Measurements from ENCODE around the gene EGF.
"Not testable (repeated sequence)": the region's sequence is repeated elsewhere in the genome, so short reads cannot be mapped to it uniquely, and the experiment has no call there.

Gene EGF

DNA sequence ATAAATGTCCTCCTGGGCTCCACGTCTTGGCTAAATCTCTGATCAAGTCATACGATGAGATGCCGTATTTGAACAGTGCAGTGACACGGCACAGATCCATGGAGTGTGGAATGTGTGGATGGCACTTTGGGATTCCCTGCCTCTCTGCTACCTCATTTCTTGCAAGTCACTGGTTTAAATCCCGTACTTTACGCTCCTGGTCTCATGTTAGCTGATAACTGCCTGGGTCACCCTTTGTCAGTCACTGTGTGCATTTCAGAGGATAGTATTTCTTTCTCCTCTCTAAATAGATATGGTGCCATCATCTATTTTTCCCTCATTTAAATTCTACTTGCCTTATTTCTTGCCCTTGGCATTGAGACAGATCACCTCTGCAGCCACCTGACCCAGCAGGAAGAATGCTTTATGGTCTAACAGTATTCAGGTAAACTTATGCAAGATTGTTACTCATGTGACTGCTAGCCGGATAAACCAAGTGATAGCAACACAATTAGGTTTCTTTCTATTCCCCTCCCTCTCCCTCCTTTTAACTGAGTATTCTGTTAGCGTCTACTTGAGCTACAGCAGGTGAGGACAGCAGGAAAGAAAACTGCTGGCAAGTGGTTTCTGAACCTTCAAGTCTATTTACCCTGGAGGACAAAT lies 2.8 kb downstream of the EGF start:
- H3K27me3 ChIP-seq (ENCODE audit: insufficient read depth, low read length), result 0 out of 2 replicates have a peak, but pooled peaks cover 6% of the 10 kb centered on the region
- no peak overlapping the region for H2AFZ ChIP-seq (ENCODE audit: low read length, unreplicated experiment)
- no peaks in the 10 kb centered on the region for H3K79me2 ChIP-seq (ENCODE audit: control insufficient read depth, insufficient read depth, low read length, unreplicated experiment)
- no peak overlapping the region for H3K4me3 ChIP-seq (ENCODE audit: low read depth, low read length)
- no peaks in the 10 kb centered on the region for H3K36me3 ChIP-seq (ENCODE audit: insufficient read depth, low read length)
- no peaks in the 10 kb centered on the region for H3K4me1 ChIP-seq (ENCODE audit: control insufficient read depth, insufficient read depth, low read length, unreplicated experiment)
- H3K27ac ChIP-seq (ENCODE audit: low read depth, low read length), result no peak overlapping the region

DNA sequence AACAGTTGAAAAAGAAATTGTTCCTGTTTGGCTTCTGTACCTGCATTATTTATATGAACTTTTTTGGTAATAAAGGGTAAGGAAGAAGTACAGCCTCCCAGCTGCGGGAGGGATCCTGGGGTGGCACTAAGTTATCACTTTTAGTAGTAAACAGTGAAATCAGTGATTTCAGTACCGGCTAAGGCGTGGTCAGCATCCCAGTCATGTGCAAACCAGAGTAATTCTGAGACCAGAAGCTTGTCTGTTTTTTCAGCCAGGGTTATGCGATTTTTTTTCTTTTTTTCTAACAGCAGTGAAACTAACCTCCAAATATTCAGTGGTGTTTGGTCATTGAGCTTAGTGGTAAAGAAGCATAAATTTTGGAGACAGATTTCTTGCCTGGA lies 3.3 kb downstream of the EGF start:
- Histone ChIP-seq H3K27me3 (ENCODE audit: insufficient read depth, low read length) (0 out of 2 replicates have a peak, but pooled peaks cover 6% of the 10 kb centered on the region), H3K4me3 (ENCODE audit: low read depth, low read length) (no peak overlapping the region), H3K4me1 (ENCODE audit: control insufficient read depth, insufficient read depth, low read length, unreplicated experiment) (peaks cover under 1% of the 10 kb centered on the region), H2AFZ (ENCODE audit: low read length, unreplicated experiment) (no peak overlapping the region), H3K27ac (ENCODE audit: low read depth, low read length) (no peak overlapping the region), H3K36me3 (ENCODE audit: insufficient read depth, low read length) (no peaks in the 10 kb centered on the region), H3K79me2 (ENCODE audit: control insufficient read depth, insufficient read depth, low read length, unreplicated experiment) (no peaks in the 10 kb centered on the region)

DNA sequence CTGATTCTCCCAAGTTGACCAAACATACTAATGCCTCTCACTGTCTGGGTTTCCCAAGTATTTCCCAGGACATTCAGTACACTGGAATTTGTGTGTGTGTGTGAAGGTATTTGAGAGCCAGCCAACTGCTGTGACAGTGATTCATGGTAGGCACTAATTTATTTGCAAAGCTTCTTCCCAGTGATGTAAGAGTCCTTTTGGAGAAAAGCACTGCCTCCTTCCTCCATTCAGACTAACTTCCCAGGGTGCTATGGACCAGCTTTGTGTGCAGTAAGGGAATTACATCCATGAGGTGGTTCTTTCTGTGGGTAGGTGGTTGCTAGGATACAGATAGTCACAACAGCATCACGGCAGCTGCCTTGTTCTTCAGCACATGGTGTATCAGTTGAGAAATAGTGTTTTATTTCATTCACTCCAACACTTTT lies 8.7 kb downstream of the EGF start:
- Histone ChIP-seq H3K27ac (ENCODE audit: low read depth, low read length) (peak overlapping the region; percentile 53), H3K79me2 (ENCODE audit: control insufficient read depth, insufficient read depth, low read length, unreplicated experiment) (no peaks in the 10 kb centered on the region), H3K36me3 (ENCODE audit: insufficient read depth, low read length) (no peaks in the 10 kb centered on the region), H3K4me3 (ENCODE audit: low read depth, low read length) (no peak overlapping the region), H3K27me3 (ENCODE audit: insufficient read depth, low read length) (no peaks in the 10 kb centered on the region), H3K4me1 (ENCODE audit: control insufficient read depth, insufficient read depth, low read length, unreplicated experiment) (peaks cover 7% of the 10 kb centered on the region), H2AFZ (ENCODE audit: low read length, unreplicated experiment) (no peak overlapping the region)

DNA sequence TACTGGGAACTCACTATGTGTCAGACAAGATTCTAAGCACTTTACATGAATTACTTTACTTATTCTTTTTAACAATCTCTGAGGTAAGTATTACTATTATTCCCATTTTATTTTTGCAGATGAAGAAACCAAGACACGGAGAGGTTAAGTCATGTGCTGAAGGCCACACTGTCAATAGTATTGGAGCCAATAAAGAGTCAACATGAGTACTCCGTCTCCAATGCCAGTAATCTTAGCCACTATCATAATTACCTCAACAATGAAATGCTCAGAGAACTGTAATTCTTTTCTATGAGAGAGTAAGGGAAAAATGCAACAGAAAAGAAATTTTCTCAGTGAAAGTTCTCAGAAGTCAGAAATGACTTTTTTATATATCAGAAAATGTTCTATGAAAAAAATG lies 12.7 kb downstream of the EGF start:
- Histone ChIP-seq H2AFZ (ENCODE audit: low read length, unreplicated experiment) (no peak overlapping the region), H3K36me3 (ENCODE audit: insufficient read depth, low read length) (no peaks in the 10 kb centered on the region), H3K79me2 (ENCODE audit: control insufficient read depth, insufficient read depth, low read length, unreplicated experiment) (no peaks in the 10 kb centered on the region), H3K4me3 (ENCODE audit: low read depth, low read length) (no peak overlapping the region), H3K27ac (ENCODE audit: low read depth, low read length) (no peak overlapping the region), H3K4me1 (ENCODE audit: control insufficient read depth, insufficient read depth, low read length, unreplicated experiment) (peaks cover 7% of the 10 kb centered on the region), H3K27me3 (ENCODE audit: insufficient read depth, low read length) (no peaks in the 10 kb centered on the region)

DNA sequence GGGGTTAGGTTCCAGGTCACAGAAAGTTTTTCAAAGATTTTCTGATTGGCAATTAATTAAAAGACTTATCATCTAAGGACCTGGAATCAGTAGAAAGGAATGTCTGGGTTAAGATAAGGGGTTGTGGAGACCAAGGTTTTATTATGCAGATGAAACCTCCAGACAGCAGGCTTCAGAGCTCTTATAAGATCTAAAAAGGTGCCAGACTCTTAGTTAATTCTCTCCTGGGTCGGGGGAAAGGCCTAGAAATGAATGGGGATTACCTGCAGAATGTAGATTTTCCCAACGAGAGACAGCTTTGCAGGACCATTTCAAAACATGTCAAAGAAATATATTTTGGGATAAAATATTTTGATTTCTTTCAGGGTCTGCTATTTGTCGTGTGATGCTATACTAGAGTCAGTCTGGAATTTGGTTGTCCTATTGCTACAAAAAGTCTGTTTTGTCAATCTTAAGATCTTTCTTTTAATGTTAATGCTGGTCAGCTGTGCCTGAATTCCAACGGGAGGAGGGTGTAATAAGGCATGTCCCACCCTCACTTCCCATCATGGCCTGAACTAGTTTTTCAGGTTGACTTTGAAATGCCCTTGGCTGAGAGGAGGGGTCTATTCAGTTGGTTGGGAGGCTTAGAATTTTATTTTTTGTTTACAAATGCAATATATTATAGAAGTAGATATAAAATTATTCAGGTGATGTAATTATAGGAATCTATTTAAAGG lies 15.8 kb downstream of the EGF start:
- Histone ChIP-seq H2AFZ (ENCODE audit: low read length, unreplicated experiment) (no peak overlapping the region), H3K27ac (ENCODE audit: low read depth, low read length) (no peak overlapping the region), H3K79me2 (ENCODE audit: control insufficient read depth, insufficient read depth, low read length, unreplicated experiment) (no peaks in the 10 kb centered on the region), H3K4me3 (ENCODE audit: low read depth, low read length) (no peak overlapping the region), H3K36me3 (ENCODE audit: insufficient read depth, low read length) (no peaks in the 10 kb centered on the region), H3K27me3 (ENCODE audit: insufficient read depth, low read length) (no peaks in the 10 kb centered on the region), H3K4me1 (ENCODE audit: control insufficient read depth, insufficient read depth, low read length, unreplicated experiment) (no peaks in the 10 kb centered on the region)

DNA sequence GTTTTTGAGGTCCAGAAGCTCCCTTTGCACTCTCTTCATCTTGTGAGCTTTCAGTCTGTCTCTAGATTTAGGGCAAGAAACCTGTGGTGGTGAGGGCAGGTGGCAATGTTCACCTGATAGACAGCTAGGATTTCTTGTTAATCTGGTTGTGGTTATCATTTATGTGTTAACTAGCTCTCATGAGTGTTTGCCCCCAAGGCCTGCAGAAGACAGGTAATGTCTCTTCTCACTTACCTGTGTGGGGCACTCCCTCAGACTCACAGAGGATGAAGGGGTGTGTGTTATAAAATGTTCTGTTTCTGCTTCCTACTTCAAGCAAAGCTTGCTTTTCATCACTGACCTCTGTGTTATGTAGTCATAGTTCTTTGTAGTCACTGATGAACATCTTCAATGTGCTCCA lies 17.8 kb downstream of the EGF start:
- no peaks in the 10 kb centered on the region for H3K4me1 ChIP-seq (ENCODE audit: control insufficient read depth, insufficient read depth, low read length, unreplicated experiment)
- H3K79me2 ChIP-seq (ENCODE audit: control insufficient read depth, insufficient read depth, low read length, unreplicated experiment), result no peaks in the 10 kb centered on the region
- H3K4me3 ChIP-seq (ENCODE audit: low read depth, low read length), result no peak overlapping the region
- no peak overlapping the region for H2AFZ ChIP-seq (ENCODE audit: low read length, unreplicated experiment)
- H3K27ac ChIP-seq (ENCODE audit: low read depth, low read length), result no peak overlapping the region
- no peaks in the 10 kb centered on the region for H3K27me3 ChIP-seq (ENCODE audit: insufficient read depth, low read length)
- H3K36me3 ChIP-seq (ENCODE audit: insufficient read depth, low read length), result no peaks in the 10 kb centered on the region

DNA sequence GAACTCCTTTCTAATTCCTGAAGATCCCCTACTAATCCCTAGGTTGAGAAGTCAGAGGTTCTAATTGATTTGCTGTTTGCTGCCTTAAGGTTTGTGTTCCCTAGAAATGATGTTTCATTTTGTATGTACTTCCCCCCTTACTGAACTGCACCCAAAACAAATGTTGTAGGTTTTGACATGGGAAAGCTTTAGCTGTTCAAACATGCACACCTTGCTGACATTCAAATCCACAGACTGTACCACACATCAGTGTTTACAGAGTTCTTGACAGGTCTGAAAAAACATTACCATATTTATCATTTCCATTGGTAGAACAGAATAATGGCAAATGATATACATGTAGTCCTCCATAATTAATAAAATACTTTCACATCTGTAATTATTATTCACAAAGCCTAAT lies 18.2 kb downstream of the EGF start:
- no peak overlapping the region for H2AFZ ChIP-seq (ENCODE audit: low read length, unreplicated experiment)
- H3K27ac ChIP-seq (ENCODE audit: low read depth, low read length), result no peak overlapping the region

DNA sequence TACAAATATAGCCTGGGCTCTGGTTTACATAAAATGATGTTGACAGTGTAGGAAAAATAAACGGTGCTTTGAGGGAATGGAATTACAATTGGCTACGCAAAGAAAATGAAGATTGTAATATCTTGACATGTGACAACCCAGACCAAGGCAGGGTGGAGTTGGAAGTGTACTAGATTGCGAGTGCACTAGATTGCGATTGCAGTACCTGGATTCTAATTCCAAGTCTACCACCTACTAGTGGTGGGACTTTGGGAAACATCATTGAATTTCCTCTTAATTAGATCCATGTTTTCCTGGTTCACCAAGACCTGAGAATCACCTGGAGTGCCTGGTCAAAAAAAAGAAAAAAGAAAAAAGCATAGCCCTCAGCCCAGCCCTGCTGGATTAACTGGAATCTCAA lies 18.6 kb downstream of the EGF start:
- Histone ChIP-seq H3K79me2 (ENCODE audit: control insufficient read depth, insufficient read depth, low read length, unreplicated experiment) (no peaks in the 10 kb centered on the region), H3K27me3 (ENCODE audit: insufficient read depth, low read length) (no peaks in the 10 kb centered on the region), H2AFZ (ENCODE audit: low read length, unreplicated experiment) (no peak overlapping the region), H3K36me3 (ENCODE audit: insufficient read depth, low read length) (no peaks in the 10 kb centered on the region), H3K27ac (ENCODE audit: low read depth, low read length) (no peak overlapping the region), H3K4me3 (ENCODE audit: low read depth, low read length) (no peak overlapping the region), H3K4me1 (ENCODE audit: control insufficient read depth, insufficient read depth, low read length, unreplicated experiment) (no peaks in the 10 kb centered on the region)

More for the DNA sequence above, 18.2 kb downstream of the EGF start:
- no peaks in the 10 kb centered on the region for H3K36me3 ChIP-seq (ENCODE audit: insufficient read depth, low read length)
- no peaks in the 10 kb centered on the region for H3K4me1 ChIP-seq (ENCODE audit: control insufficient read depth, insufficient read depth, low read length, unreplicated experiment)
- no peaks in the 10 kb centered on the region for H3K79me2 ChIP-seq (ENCODE audit: control insufficient read depth, insufficient read depth, low read length, unreplicated experiment)
- no peak overlapping the region for H3K4me3 ChIP-seq (ENCODE audit: low read depth, low read length)
- H3K27me3 ChIP-seq (ENCODE audit: insufficient read depth, low read length), result no peaks in the 10 kb centered on the region

DNA sequence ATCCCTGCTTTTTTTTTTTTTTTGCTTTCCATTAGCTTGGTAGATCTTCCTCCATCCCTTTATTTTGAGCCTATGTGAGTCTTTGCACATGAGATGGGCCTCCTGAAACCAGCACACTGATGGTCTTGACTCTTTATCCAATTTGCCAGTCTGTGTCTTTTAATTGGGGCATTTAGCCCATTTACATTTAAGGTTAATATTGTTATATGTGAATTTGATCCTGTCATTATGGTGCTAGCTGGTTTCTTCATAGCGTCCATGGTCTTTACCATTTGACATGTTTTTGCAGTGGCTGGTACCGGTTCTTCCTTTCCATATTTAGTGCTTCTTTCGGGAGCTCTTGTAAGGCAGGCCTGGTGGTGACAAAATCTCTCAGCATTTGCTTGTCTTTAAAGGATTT lies 24.7 kb downstream of the EGF start:
- not testable (repeated sequence) for H3K79me2 ChIP-seq (ENCODE audit: control insufficient read depth, insufficient read depth, low read length, unreplicated experiment); H3K4me1 ChIP-seq (ENCODE audit: control insufficient read depth, insufficient read depth, low read length, unreplicated experiment); H3K36me3 ChIP-seq (ENCODE audit: insufficient read depth, low read length); H3K27ac ChIP-seq (ENCODE audit: low read depth, low read length); H3K27me3 ChIP-seq (ENCODE audit: insufficient read depth, low read length); H2AFZ ChIP-seq (ENCODE audit: low read length, unreplicated experiment); H3K4me3 ChIP-seq (ENCODE audit: low read depth, low read length)

DNA sequence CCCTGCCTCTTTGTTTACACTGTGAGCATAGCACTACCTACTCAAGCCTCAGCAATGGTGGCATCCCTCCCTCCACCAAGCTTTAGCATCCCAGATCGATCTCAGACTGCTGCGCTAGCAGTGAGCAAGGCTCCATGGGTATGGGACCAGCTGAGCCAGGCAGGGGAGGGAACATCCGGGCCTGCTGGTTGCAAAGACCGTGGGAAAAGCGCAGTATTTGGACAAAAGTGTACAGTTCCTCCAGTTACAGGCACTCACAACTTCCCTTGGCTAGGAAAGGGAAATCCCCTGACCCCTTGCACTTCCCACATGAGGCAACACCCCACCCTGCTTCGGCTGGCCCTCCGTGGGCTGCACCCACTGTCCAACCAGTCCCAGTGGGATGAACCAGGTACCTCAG lies 26.5 kb downstream of the EGF start:
- Histone ChIP-seq H2AFZ (ENCODE audit: low read length, unreplicated experiment) (no peak overlapping the region), H3K36me3 (ENCODE audit: insufficient read depth, low read length) (no peaks in the 10 kb centered on the region), H3K4me1 (ENCODE audit: control insufficient read depth, insufficient read depth, low read length, unreplicated experiment) (no peaks in the 10 kb centered on the region), H3K27ac (ENCODE audit: low read depth, low read length) (no peak overlapping the region), H3K4me3 (ENCODE audit: low read depth, low read length) (no peak overlapping the region), H3K27me3 (ENCODE audit: insufficient read depth, low read length) (no peaks in the 10 kb centered on the region), H3K79me2 (ENCODE audit: control insufficient read depth, insufficient read depth, low read length, unreplicated experiment) (no peaks in the 10 kb centered on the region)

DNA sequence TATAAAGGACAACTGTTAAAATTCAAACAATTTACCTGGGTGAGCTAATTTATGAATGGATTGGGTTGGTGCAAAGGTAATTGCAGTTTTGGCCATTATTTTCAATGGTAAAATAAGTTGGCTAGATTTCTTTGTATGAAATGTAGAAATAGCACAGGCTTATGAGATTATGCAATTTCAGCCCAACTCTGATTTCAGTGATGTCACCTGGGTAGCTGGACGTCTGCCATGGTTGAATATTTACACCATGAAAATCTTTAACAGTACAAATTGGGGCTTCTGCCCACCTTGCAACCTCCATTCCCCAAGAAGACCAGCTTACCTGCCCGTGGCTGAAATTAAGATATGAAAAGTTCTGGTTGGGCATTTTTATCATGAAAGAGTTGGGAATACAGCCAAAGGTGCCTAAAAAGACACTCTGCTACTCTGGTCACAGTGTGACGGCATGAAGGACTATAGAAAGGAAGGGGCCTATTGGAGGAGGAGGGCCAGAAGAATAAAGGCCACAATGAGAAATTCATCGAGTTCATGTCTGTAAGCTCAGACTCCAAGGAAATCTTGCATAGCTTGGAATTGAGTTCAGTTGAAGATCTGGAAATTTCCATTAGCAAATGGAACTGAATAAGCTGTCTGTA lies 29.7 kb downstream of the EGF start:
- H2AFZ ChIP-seq (ENCODE audit: low read length, unreplicated experiment), result no peak overlapping the region
- no peak overlapping the region for H3K27ac ChIP-seq (ENCODE audit: low read depth, low read length)
- no peak overlapping the region for H3K4me3 ChIP-seq (ENCODE audit: low read depth, low read length)
- no peaks in the 10 kb centered on the region for H3K36me3 ChIP-seq (ENCODE audit: insufficient read depth, low read length)
- H3K4me1 ChIP-seq (ENCODE audit: control insufficient read depth, insufficient read depth, low read length, unreplicated experiment), result no peaks in the 10 kb centered on the region
- no peaks in the 10 kb centered on the region for H3K27me3 ChIP-seq (ENCODE audit: insufficient read depth, low read length)
- H3K79me2 ChIP-seq (ENCODE audit: control insufficient read depth, insufficient read depth, low read length, unreplicated experiment), result no peaks in the 10 kb centered on the region
